Stimulated activated CD4-positive, alpha-beta T cell treated with anti-CD3 and anti-CD28 coated beads, Interleukin-2, amount 100 ng/mL, for 4 hours (primary cell): ENCODE measurements around the gene GATAD2A.

Experiments used
- DNase-seq: peaks from one replicate; pipeline ENCODE4 v3.0.0-alpha.2; 2020; ENCODE audit warnings: low read depth

Gene GATAD2A

GRCh38 chr19:19487950-19488874 is 82.7 kb downstream of the GATAD2A start:
- no peak for DNase-seq

DNA sequence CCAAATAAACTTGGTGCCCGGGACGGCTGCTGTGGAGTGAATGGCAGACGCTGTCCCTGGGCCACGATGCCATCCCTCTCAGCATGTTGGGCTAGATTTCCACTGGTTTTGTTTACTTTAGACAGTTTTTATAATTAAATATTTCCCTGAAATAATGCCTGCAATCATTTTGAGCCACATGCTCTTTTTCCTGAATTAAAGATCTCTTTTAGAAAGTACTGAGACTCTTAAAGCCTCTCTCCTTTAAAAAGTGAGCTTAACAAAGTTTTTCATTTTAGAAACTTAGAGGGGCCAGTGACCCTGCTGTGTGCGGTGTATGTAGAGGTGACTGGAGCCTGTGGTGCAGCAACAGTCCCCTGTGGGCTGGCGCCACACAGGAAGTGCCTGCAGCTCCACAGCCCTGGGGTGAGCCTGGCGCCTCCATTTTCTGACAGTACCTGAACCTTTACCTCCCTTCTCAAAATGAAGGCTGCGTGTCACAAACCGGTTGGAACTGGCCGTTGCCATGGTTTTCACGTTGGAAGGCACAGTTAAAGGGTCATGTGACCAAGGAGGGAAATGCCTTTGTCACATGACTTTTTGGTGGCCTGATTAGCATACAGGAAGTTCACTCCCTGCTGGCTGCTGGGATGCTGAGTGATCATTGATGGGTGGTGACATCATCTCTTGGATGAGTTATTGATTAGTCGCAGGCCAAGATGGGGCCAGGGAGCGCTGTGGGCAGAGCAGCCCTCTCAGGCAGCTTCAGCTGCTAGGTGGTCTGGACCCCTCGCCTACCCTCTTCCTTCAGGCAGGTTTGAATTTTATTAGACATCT is 83.6 kb downstream of the GATAD2A start:
- peak; percentile 69 for DNase-seq

- no peak for DNase-seq
Observed at GRCh38 chr19:19489804-19490204, 84.3 kb downstream of the GATAD2A start.

- DNase-seq, result peak; percentile 69
Observed at GRCh38 chr19:19490214-19490968, 84.9 kb downstream of the GATAD2A start.

GRCh38 chr19:19491321-19492025 is 86.0 kb downstream of the GATAD2A start:
- DNase-seq, result no peak

DNA sequence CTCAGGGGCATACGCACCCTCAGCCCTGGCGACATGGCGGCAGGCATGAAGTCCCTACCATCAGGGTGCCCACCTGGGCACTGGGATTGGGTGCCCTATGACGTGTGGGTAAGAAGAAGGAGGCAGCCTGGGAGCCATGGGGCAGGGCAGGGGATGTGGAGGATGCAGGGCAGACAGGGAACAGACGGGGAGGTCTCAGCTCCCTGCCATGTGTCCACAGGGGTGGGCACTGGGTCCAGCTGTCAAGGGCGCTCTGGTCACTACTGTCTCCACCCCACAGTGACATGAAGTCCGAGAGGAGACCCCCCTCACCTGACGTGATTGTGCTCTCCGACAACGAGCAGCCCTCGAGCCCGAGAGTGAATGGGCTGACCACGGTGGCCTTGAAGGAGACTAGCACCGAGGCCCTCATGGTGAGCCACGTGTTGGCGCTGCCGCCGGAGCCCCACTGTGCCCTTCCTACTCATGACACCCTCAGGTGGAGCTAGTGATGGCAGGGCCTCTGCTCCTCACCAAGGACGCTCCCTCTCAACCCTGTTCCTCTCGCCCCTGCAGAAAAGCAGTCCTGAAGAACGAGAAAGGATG is 86.6 kb downstream of the GATAD2A start:
- no peak for DNase-seq

GRCh38 chr19:19493841-19494546 is 88.5 kb downstream of the GATAD2A start:
- DNase-seq, result no peak

- no peak for DNase-seq
Observed at GRCh38 chr19:19495614-19496603, 90.4 kb downstream of the GATAD2A start.

DNA sequence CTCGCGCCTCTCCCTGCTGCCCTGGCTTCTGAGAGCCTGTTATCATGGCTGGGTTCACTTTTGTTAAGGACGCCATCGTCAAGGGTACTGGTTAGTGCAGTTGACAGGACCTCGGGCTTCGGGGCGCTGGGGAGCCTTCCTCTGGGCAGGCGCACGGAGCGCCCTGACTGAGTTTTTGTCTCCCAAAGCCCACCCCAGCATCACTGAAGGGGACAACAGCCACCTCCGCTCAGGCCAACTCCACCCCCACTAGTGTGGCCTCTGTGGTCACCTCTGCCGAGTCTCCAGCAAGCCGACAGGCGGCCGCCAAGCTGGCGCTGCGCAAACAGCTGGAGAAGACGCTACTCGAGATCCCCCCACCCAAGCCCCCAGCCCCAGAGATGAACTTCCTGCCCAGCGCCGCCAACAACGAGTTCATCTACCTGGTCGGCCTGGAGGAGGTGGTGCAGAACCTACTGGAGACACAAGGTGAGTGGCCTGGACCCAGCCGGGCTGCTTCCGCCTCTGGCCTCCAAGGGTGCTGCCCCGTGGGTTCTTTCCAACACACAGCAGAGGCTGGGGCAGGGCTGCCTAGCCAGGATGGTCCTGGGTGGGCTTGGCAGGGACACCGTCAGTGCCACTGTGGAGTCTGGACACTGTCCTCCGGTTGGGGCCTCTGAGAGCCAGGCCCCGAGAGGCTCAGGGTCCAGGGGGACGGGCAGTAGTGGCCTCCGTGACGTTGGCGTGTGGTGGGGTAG is 92.9 kb downstream of the GATAD2A start:
- no peak for DNase-seq

- no peak for DNase-seq
Observed at GRCh38 chr19:19499272-19499995, 94.0 kb downstream of the GATAD2A start.

GRCh38 chr19:19500975-19501644 is 95.6 kb downstream of the GATAD2A start:
- DNase-seq, result no peak

GRCh38 chr19:19501798-19502197 is 96.3 kb downstream of the GATAD2A start:
- DNase-seq, result no peak

- no peak for DNase-seq
Observed at GRCh38 chr19:19502281-19502680, 96.8 kb downstream of the GATAD2A start.

- no peak for DNase-seq
Observed at GRCh38 chr19:19502808-19503602, 97.5 kb downstream of the GATAD2A start.

- no peak for DNase-seq
Observed at GRCh38 chr19:19504754-19505668, 99.5 kb downstream of the GATAD2A start.
